Stimulated activated CD4-positive, alpha-beta T cell treated with anti-CD3 and anti-CD28 coated beads, Interleukin-15, amount 100 ng/mL, for 24 hours (primary cell): ENCODE measurements around the gene ORAI1.
"Not testable (repeated sequence)": the region's sequence is repeated elsewhere in the genome, so short reads cannot be mapped to it uniquely, and the experiment has no call there.

Experiments used
- DNase-seq: peaks from one replicate; pipeline ENCODE4 v3.0.0-alpha.2; 2020

The ORAI1 gene

GRCh38 chr12:121651320-121651719 is 25.0 kb downstream of the ORAI1 start:
- no peak for DNase-seq

- no peak for DNase-seq
Measured at GRCh38 chr12:121652767-121653497, 26.6 kb downstream of the ORAI1 start.

- DNase-seq, result no peak
Measured at GRCh38 chr12:121653999-121654398, 27.7 kb downstream of the ORAI1 start.

GRCh38 chr12:121656122-121656521 is 29.8 kb downstream of the ORAI1 start:
- DNase-seq, result no peak

GRCh38 chr12:121657305-121658008 is 31.1 kb downstream of the ORAI1 start:
- DNase-seq, result peak; percentile 39

GRCh38 chr12:121661353-121662105 is 35.2 kb downstream of the ORAI1 start:
- DNase-seq, result not testable (repeated sequence)

- DNase-seq, result no peak
Measured at GRCh38 chr12:121663610-121663929, 37.2 kb downstream of the ORAI1 start.

GRCh38 chr12:121666829-121667228 is 40.5 kb downstream of the ORAI1 start:
- not testable (repeated sequence) for DNase-seq

- DNase-seq, result peak; percentile 71
Measured at GRCh38 chr12:121668750-121669520, 42.6 kb downstream of the ORAI1 start.

- no peak for DNase-seq
Measured at GRCh38 chr12:121669521-121669900, 43.2 kb downstream of the ORAI1 start, which contains the start of gene MORN3. Gene MORN3, minus strand, starts transcription at chr12:121669654. Its CDS starts 171 bp downstream, at chr12:121669483.

- DNase-seq, result no peak
Measured at GRCh38 chr12:121673013-121673511, 46.7 kb downstream of the ORAI1 start.

GRCh38 chr12:121676190-121676589 is 49.9 kb downstream of the ORAI1 start:
- no peak for DNase-seq

- DNase-seq, result no peak
Measured at GRCh38 chr12:121678305-121678704, 52.0 kb downstream of the ORAI1 start.

- no peak for DNase-seq
Measured at GRCh38 chr12:121678716-121679300, 52.5 kb downstream of the ORAI1 start.

GRCh38 chr12:121679661-121680197 is 53.4 kb downstream of the ORAI1 start:
- DNase-seq, result not testable (repeated sequence)

GRCh38 chr12:121688966-121689365 is 62.6 kb downstream of the ORAI1 start:
- DNase-seq, result no peak

GRCh38 chr12:121689430-121689829 is 63.1 kb downstream of the ORAI1 start:
- no peak for DNase-seq
